ENCODE results near the gene BMPR1B. TPM values are rescaled to one million over a fixed set of nuclear protein-coding genes. Genes with fewer than 3 reads are reported as not detected.
A peak's percentile ranks its signal among the peaks of the same experiment; 100 is the strongest.

BMPR1B gene
- polyA plus RNA-seq, 2 of the 4 experiments (the other 2 are of a cell fraction), result 6.4 to 21.2 TPM

DNA sequence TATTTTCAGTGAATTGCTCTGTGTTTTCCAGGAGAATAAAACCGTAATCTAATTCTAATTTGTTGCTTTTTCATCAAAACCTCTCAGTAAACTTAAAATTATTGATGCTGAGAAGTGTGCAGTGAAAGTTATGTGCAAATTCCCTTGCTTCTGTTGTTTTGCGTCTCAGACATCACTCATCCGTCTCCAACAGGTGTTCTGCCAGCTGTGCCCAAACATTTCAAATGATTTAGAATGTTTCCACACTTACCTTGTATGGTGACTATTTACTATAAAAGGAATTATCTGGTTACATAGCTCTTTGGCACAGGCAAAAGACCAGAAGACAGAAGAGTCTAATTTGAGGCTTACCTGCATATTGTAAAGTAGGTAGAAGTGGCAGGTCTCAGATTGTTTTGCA lies 184.0 kb downstream of the BMPR1B start:
- FAIRE-seq, result no peak
- CTCF ChIA-PET, result interaction anchor here (1.0 kb wide), 1 partner anchor 15 kb away, joined by 3 read pairs; no protein-coding TSS in a partner anchor
- no peak for DNase-seq (ENCODE audit: low read depth in 1 of 2, low spot score in 1 of 2)
- no peak for ATAC-seq
- Histone ChIP-seq H3K4me2 (no peak overlapping the region), H3K27ac (no peak overlapping the region), H3K9me3 (no peaks in the 10 kb centered on the region), H3K4me3 (no peak overlapping the region), H3K4me1 (peaks cover 24% of the 10 kb centered on the region)
- POLR2A ChIA-PET, result no interaction called here
- no peak for TF ChIP-seq RFX5 (IDR thresholded peaks at IDR 0.05)
- TF ChIP-seq JUN (IDR thresholded peaks at IDR 0.05), result no peak
- no peak for TF ChIP-seq FOSL2 (IDR thresholded peaks at IDR 0.05)
- TF ChIP-seq FOSL2 (CRISPR knock-in tag; IDR thresholded peaks at IDR 0.05), result no peak
- WGBS (ENCODE audit: missing lambda C conversion rate), result 94% methylated on average over 3 of the region's 3 CpGs

DNA sequence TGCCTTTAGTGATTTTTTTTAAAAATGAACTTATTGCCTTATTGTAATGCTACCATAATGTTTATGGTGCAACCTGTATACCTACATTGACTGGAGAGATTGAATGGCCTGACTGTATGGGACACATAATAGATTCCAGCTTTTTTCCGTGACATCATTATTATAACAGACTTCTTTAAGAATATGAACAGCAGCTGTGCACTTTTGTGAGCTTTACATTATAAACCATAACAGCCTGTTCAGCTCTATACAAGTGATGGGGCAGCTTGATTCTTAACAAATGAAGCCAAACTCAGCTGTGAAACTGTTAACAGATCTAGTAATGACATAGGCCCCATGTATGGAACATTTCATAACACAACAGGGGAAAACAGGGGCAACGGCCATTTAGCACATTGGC lies 187.0 kb downstream of the BMPR1B start:
- Histone ChIP-seq H3K9me3 (no peaks in the 10 kb centered on the region), H3K4me2 (no peak overlapping the region), H3K4me1 (peaks cover 12% of the 10 kb centered on the region), H3K4me3 (no peak overlapping the region), H3K27ac (no peak overlapping the region)
- 84% methylated on average over 2 of the region's 2 CpGs for WGBS (ENCODE audit: missing lambda C conversion rate)
- FAIRE-seq, result no peak
- no peak for DNase-seq (ENCODE audit: low read depth in 1 of 2, low spot score in 1 of 2)
- no peak for TF ChIP-seq ZFP36 (IDR thresholded peaks at IDR 0.05; ENCODE audit: borderline replicate concordance, partially characterized antibody)
- TF ChIP-seq, protein P1, sequence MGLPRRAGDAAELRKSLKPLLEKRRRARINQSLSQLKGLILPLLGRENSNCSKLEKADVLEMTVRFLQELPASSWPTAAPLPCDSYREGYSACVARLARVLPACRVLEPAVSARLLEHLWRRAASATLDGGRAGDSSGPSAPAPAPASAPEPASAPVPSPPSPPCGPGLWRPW (IDR thresholded peaks at IDR 0.05), result no peak
- no peak for TF ChIP-seq TFCP2L1 (CRISPR knock-in tag; IDR thresholded peaks at IDR 0.05)
- no peak for TF ChIP-seq BHLHE40 (IDR thresholded peaks at IDR 0.05; ENCODE audit: low read depth, low read length)
- no peak for TF ChIP-seq JUNB (IDR thresholded peaks at IDR 0.05)
- no peak for TF ChIP-seq EHMT2 (IDR thresholded peaks at IDR 0.05; ENCODE audit: low read depth)
- no peak for TF ChIP-seq MYC (IDR thresholded peaks at IDR 0.05; ENCODE audit: borderline replicate concordance, low read length)
- no peak for TF ChIP-seq PHF8 (IDR thresholded peaks at IDR 0.05; ENCODE audit: borderline replicate concordance, low read depth)
- TF ChIP-seq ZC3H11A (IDR thresholded peaks at IDR 0.05), result no peak
- TF ChIP-seq CHD4 (IDR thresholded peaks at IDR 0.05; ENCODE audit: borderline replicate concordance), result no peak
- TF ChIP-seq POLR2A (IDR thresholded peaks at IDR 0.05; ENCODE audit: low read length), result no peak
- TF ChIP-seq, protein P2, sequence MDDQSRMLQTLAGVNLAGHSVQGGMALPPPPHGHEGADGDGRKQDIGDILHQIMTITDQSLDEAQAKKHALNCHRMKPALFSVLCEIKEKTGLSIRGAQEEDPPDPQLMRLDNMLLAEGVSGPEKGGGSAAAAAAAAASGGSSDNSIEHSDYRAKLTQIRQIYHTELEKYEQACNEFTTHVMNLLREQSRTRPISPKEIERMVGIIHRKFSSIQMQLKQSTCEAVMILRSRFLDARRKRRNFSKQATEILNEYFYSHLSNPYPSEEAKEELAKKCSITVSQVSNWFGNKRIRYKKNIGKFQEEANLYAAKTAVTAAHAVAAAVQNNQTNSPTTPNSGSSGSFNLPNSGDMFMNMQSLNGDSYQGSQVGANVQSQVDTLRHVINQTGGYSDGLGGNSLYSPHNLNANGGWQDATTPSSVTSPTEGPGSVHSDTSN (IDR thresholded peaks at IDR 0.05), result no peak
- TF ChIP-seq RFX5 (IDR thresholded peaks at IDR 0.05), result no peak
- no peak for TF ChIP-seq RNF2 (IDR thresholded peaks at IDR 0.05; ENCODE audit: borderline replicate concordance, low read depth)
- no peak for TF ChIP-seq CHD2 (IDR thresholded peaks at IDR 0.05; ENCODE audit: low read length, partially characterized antibody)
- TF ChIP-seq CBX8 (IDR thresholded peaks at IDR 0.05), result no peak
- TF ChIP-seq RARB (CRISPR knock-in tag; IDR thresholded peaks at IDR 0.05), result no peak
- TF ChIP-seq TP53 (CRISPR knock-in tag; IDR thresholded peaks at IDR 0.05), result no peak
- TF ChIP-seq FOXS1 (CRISPR knock-in tag; IDR thresholded peaks at IDR 0.05), result no peak
- TF ChIP-seq HDAC2 (IDR thresholded peaks at IDR 0.05), result no peak
- ChIA-PET POLR2A (no interaction called here), CTCF (no interaction called here)
- no peak for ATAC-seq

DNA sequence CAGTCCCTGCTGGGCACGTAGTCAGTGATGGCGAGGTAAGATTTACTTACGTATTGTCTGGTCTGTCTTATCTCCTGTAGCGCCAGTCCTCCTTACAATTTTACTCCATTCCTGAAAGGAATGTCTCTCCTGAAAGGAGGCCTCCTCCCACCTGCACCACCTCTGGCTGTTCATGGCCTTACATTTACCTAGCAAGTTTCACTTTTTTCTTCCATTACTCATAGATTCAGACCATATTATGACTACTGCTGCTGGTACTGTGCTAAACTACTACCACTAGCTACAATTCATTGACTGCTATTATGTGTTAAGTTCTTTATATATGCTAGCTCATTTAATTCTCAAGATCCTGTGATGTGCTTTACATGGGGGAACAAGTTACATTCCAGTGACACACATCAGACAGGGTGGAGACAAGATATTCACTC lies 189.9 kb downstream of the BMPR1B start:
- WGBS (ENCODE audit: missing lambda C conversion rate), result 92% methylated on average over 4 of the region's 4 CpGs
- TF ChIP-seq FOSL2 (IDR thresholded peaks at IDR 0.05) (no peak), FOSL2 (CRISPR knock-in tag; IDR thresholded peaks at IDR 0.05) (no peak)
- POLR2A ChIA-PET, result no interaction called here
- H3K4me3 ChIP-seq, result no peak overlapping the region
- H3K4me1 ChIP-seq, result 0 out of 3 replicates have a peak, but pooled peaks cover 3% of the 10 kb centered on the region
- DNase-seq (ENCODE audit: low read depth in 1 of 2, low spot score in 1 of 2) (no peak), ATAC-seq (peak; percentile 72 to 84; a peak in 5 of 6 replicates), FAIRE-seq (no peak)
- H3K4me2 ChIP-seq, result no peak overlapping the region
- no peak overlapping the region for H3K27ac ChIP-seq
- CTCF ChIA-PET, result no interaction called here
- H3K9me3 ChIP-seq, result no peaks in the 10 kb centered on the region

- ATAC-seq (no peak), FAIRE-seq (no peak), DNase-seq (ENCODE audit: low read depth in 1 of 2, low spot score in 1 of 2) (no peak)
- ChIA-PET CTCF (no interaction called here), POLR2A (no interaction called here)
- H3K4me1 ChIP-seq, result no peaks in the 10 kb centered on the region
- no peak overlapping the region for H3K27ac ChIP-seq
- no peak overlapping the region for H3K4me2 ChIP-seq
- TF ChIP-seq, protein P3, sequence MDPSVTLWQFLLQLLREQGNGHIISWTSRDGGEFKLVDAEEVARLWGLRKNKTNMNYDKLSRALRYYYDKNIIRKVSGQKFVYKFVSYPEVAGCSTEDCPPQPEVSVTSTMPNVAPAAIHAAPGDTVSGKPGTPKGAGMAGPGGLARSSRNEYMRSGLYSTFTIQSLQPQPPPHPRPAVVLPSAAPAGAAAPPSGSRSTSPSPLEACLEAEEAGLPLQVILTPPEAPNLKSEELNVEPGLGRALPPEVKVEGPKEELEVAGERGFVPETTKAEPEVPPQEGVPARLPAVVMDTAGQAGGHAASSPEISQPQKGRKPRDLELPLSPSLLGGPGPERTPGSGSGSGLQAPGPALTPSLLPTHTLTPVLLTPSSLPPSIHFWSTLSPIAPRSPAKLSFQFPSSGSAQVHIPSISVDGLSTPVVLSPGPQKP (IDR thresholded peaks at IDR 0.05; ENCODE audit: low read depth, low read length), result no peak
- TF ChIP-seq RAD21 (conservative IDR thresholded peaks at IDR 0.05 in 1 of 2, IDR thresholded peaks at IDR 0.05 in 1 of 2), result no peak
- peak in 1 of 2 experiments; percentile 47; a peak in 2 of 4 replicates for TF ChIP-seq CEBPB (IDR thresholded peaks at IDR 0.05)
- H3K4me3 ChIP-seq, result no peak overlapping the region
- WGBS (ENCODE audit: missing lambda C conversion rate), result 92% methylated on average over 2 of the region's 2 CpGs
- no peaks in the 10 kb centered on the region for H3K9me3 ChIP-seq
Observed at GRCh38 chr4:94954251-94954650, 196.5 kb downstream of the BMPR1B start.
